HG03175 (cell line): ENCODE measurements around the gene SLC35C1.
A peak's percentile ranks its signal among the peaks of the same experiment; 100 is the strongest.
"Not testable (repeated sequence)": the region's sequence is repeated elsewhere in the genome, so short reads cannot be mapped to it uniquely, and the experiment has no call there.

Experiments
- ATAC-seq: cut with Tn5 transposase; IDR thresholded peaks from one replicate; pipeline ENCODE4 v1.9.1; 2021; ENCODE audit warnings: mild to moderate bottlenecking, moderate library complexity; ENCODE audit not compliant: unreplicated experiment

Gene SLC35C1

DNA sequence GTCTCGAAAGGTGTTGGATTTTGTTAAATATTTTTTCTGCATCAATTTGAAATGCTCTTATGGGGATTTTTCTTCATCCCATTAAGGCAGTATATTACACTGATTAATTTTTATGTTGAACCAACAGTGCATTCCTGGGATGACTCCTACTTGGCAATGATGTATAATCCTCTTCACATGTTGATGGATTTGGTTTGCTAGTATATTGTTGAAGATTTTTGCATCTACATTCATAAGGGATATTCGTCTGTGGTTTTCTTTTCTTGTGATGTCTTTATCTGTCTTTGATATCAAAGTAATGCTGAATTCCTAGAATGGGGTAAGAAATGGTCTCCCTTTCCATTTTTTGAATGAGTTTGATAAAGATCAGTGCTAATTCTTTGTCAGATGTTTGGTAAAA, 18.7 kb upstream of the SLC35C1 start:
- no peak for ATAC-seq

DNA sequence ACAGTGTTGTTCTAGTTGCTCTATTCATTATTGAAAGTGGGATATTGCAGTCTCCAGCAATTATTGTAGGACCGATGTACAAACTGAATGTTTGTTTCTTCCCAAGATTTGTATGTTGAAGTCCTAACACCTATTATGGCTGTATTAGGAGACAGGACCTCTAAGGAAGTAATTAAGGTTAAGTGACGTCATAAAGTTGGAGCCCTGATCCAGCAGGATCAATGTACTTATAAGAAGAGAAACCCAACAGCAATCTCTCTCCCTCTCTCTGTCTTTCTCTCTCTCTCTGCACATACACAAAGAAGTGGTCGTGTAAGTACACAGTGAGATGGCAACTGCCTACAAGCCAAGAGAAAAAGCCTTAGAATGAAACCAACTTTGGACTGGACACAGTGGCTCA, 16.1 kb upstream of the SLC35C1 start:
- ATAC-seq, result no peak

DNA sequence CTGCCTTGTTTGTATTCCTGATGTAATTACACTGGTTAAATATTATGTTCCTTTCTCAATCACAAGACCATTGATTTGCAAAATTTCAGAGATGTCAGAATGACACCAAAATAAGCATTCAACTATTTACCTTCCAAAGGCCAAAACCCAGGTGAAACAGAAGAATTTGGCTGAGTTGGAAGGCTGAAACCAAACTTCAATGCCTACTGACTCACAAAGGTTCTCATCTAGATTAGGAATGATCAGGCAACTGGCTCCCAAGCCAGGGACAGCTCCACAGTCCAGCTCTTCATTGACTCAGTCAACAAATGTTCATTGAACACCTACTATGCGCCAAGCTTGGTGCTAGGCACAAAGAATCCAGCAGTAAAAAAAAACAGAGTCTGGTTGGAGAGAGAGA, 13.4 kb upstream of the SLC35C1 start:
- no peak for ATAC-seq

DNA sequence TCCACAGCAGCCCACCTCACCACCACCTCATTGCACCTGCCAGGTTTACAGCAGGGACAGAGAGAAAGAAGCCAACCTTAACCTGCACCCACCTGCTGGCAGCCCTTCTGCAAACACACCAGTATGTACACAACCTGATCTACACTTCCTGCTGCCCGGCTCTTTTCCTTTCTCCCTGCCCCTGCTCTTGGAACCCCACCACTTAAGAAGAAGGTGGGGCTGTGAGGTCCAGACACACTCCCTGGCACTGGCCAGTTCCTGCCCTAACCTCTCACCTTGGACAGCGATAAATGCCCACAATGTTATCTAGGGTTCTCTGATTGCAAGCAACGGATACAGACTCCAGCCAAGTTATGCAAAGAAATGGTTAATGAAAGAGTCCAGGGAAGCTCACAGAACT, 10.8 kb upstream of the SLC35C1 start:
- no peak for ATAC-seq

DNA sequence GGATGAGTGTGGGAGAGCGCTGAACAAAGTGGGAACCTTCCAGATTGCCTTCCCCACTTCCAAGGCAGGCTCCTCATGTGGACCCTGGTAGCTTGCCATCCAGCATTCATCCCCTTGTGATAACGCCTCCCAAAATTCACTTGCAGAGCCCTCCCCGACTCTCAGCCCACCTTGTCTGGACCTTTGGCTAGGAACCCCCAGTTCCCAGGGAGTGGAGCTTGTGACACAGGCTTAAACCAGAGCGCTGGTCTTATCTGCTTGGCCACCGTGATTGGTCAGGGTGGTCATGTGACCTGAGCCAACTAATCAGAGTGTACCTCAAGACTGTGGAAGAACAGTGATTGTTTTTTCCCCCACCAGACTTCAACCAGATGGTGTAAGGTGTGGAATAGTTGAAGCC, 9.6 kb upstream of the SLC35C1 start:
- ATAC-seq, result no peak

DNA sequence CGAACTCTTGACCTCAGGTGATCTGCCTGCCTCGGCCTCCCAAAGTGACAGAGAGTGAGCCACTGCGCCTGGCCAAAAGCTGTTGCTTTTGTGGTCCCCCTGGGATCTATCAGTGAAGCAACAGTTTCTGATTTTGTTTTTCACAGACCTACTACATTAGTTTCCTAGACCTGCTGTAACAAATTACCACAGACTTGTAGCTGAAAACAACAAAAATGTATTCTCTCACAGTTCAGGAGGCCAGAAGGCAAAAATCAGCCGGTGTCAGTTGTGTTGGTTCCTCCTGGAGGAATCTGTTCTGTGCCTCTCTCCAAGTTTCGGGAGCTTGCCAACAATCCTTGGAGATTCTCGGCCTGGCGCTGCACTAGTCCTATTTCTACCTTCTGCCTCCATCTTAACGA, 8.5 kb upstream of the SLC35C1 start:
- no peak for ATAC-seq

DNA sequence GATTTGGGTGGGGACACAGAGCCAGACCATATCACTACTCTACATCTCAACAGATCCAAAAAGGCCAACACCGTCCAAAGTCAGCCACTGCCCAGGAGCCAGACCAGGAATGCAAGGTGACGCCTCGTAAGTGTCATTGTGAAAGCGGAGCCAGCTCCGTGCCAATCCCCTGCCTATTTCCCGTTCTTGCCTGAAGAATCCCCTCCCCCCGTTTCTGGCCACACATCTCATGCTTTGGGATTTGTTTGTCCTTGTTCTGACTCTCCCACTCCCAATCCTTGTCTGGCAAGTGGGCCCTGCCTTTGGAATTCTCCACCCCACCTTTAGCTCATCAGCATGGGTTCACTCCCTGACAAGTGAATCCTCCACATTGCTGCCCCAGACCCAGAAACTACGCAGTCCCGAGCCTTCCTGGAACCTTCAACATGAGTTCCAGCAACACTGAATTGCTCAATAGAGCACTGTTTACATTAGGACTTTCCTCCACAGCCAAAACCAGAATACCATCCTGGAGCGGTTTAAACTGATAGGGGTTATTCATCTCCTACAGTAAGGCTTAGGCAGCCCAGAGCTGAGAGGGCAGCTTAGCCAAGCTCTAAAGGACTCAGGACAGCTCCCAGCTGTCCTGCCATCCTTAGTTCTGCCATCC, 6.0 kb upstream of the SLC35C1 start:
- no peak for ATAC-seq

DNA sequence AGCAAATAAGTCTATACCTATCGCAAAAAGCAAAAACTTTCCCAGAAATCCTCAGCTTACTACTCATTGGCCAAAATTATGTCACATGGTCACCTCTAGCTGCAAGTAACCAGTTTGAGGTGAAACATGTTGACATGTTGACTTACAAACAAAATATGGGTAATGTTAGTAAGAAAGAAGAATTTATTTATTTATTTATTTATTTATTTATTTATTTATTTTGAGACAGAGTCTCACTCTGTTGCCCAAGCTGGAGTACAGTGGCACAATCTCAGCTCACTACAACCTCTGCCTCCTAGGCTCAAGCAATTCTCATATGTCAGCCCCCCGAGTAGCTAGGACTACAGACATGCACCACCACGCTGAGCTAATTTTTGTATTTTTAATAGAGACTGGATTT, 5.4 kb upstream of the SLC35C1 start:
- ATAC-seq, result no peak

DNA sequence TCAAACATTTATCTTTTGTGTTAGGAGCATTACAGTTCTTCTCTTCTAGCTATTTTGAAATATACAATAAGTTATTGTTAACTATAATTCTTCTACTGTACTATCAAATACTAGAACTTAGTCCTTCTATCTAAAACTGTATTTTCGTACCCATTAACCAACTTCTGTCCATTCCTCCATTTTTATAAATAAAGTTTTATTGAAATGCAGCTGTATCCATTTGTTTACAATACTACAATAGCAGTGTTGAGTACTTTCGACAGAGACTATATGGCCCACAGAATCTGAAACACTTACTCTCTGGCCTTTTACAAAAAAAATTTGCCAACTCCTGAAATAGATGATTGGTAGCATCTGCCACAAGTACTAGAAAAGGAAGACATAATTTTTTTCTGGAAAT, 4.7 kb upstream of the SLC35C1 start:
- ATAC-seq, result no peak

DNA sequence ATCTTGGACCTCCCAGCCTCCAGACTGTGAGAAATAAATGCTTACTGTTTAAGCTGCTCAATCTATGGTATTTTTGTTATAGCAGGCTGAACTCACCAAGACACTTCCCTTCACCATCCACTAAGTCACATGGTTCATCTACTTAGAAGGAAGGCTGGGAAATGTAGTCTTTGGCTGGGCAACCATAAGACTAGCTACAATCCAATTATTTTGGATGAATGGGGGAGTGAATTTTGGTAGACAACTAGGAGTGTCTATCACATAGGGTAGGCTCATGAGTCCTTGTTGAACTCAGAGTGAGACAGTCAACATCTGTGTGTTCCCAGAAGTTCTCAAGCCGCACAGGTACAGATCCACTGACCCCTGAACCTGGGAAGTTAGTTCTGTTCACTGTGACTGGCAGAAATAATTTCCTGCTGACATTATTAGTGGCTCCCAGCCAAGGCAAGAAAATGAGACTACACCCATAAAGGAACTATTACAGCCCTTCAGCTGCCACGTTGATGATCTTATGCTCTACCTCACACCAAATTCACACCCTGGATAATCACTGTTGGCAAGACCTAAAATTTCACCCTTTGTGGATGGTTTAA, 3.1 kb upstream of the SLC35C1 start:
- ATAC-seq, result no peak

DNA sequence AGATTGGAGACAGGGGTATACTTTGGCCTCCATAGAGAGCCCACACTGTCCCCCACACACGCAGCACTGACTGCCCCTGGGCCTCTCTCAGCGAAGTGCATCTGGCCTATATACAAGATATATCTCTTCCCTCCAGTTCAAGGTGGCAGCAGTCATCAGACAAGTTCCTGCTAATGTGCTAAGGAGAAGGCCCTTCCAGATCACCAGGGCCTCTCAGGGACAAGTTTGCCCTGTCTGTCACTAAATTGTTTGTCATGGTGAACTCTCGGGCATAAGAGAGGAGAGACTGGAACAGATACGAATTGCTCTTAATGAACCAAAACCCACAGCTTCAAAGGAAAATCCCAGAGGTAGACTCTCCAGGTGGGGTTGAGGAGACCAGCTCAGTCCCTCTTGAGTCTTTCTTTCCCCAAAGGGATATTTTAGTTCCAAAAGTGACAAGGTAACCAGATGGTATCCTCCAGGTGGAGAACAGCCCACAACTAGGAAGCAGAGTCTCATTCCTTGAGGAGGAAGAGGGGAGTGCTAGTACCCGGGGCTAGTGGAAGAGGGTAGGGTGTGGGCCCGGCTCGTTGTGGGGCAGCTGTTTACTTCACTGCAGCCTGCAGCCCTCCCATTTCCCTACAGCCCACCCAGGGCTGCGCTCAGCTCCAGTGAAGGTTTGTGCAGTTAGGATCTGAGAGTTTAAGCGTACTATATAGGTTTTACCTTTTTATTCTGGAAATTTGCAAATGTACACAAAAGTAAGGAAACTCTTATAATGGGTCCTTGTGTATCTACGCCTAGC, 2.2 kb upstream of the SLC35C1 start:
- no peak for ATAC-seq

DNA sequence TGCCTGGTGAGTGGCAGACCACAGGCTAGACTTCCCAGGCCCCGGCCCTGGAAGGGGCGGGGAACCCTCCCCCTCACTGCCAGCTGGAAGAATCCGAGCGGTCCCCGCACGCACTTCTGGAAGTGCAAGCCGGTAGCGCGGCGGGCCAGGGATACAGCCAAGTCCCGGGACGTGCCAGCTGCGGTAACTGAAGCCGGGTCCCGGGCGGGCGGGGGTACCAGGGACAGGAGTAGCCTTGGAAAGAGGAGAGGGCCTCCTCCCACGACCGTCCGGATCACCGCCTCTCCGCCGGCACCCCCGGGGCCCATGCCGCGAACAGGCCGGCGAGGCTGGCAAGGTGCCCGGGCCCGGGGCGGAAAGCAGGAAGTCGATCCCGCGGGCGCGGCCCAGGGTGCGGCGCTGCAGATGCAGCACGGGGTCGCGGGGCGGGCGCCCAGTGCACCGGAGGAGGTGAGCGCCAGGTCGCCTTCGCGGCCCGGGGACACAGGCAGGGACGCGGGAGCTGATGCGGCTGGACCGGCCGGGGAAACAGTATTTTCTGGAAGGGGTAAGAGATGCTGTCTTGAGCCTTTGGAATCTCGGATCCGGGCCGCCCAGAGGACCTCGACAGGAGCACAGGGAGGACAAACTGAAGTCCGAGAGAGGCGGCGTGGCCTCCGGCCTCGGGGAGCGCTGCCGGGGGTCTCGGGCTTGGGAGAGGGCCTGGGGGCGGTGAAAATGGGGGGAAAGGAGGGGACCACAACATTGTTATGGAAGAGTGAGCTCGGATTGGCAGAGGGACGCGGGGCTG, 783 bp upstream of the SLC35C1 start:
- peak; percentile 24 for ATAC-seq

DNA sequence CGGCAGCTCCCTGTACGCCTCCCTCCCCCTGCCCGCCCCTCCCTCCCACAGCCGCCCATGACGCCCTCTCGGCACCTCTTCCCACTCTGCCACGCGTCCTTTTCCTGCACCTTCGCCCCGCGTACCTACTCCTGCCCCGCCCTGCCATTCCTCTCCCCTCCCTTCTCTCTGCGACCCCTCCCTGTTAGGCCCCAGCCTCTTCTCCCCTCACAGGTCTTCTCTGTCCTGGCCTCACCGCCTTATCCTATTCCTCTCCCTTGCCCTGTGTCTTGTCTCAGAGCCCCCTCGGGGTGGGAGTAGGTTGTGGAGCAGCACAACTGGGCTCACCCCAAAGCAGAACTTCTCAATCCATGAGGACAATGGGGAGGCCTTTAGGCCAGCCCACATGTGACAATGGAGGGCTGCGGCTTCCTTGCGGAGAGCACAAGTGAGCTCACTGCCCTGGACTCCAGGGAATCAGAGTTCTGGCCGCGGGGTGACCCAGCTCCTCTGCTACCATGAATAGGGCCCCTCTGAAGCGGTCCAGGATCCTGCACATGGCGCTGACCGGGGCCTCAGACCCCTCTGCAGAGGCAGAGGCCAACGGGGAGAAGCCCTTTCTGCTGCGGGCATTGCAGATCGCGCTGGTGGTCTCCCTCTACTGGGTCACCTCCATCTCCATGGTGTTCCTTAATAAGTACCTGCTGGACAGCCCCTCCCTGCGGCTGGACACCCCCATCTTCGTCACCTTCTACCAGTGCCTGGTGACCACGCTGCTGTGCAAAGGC, 539 bp downstream of the SLC35C1 start:
- ATAC-seq, result peak; percentile 31

DNA sequence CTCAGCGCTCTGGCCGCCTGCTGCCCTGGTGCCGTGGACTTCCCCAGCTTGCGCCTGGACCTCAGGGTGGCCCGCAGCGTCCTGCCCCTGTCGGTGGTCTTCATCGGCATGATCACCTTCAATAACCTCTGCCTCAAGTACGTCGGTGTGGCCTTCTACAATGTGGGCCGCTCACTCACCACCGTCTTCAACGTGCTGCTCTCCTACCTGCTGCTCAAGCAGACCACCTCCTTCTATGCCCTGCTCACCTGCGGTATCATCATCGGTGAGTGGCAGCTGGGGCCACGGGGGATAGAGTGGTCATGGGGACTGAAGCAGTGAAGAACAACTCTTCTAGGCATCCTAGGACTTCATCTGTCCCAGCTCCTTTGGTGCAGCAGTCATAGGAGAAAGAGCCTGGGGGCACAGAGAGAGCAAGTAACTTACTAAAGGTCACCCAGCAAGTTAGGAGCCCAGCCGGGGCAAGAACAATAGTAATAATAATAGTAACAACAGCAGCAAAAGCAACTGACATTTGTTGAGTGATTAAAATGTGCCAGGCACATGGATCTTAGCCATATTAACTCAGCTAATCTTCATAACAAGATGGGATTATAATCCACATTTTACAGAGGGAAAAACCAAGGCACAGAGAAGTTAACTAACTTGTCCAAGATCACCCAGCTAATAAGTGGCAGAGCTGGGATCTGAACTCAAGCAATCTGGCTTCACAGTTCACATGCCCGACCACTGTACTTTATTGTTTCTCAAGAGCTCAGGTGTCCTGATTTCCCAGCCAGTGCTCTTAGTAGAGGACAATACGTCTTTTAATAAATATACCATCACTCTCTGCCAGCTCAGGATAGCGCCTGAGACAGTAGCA, 1.4 kb downstream of the SLC35C1 start:
- no peak for ATAC-seq

DNA sequence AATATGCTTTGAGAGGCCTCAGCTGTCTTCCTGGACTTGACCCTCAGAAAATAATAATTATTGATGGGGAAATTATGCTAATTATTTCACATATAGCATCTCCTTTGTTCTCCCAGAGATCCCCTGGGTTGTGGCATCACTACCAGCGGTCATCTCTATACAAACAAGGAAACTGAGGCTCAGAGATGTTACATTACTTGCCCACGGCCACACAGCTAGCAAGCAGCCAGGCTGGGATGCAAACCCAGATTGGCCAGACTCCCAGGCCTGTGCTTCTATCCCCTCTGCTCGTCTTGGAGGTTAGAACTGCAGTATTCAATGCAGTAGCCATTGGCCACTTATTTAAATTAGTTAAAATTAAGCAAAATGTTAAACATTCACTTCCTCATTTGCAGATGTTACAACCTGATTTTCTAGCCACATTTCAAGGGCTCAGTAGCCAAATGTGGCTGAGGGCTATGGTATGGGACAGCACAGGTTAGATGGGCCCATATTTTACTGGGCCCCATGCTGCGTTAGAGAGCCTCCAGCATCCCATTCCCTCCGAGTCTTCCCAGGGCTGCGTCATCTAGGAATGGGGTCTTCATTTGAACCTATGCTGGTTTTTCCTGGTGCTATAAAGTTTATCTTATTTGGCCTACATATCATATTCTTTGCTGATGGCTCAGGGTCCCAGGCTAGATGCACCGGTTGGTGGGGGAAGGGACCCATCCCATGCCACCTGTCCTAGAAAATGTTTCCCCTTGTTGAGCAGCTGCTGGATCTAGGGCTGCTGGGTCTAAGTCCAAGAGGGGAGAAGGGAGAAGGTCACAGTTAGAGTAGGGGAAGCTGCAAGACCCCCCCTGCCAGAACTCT, 2.2 kb downstream of the SLC35C1 start:
- no peak for ATAC-seq

DNA sequence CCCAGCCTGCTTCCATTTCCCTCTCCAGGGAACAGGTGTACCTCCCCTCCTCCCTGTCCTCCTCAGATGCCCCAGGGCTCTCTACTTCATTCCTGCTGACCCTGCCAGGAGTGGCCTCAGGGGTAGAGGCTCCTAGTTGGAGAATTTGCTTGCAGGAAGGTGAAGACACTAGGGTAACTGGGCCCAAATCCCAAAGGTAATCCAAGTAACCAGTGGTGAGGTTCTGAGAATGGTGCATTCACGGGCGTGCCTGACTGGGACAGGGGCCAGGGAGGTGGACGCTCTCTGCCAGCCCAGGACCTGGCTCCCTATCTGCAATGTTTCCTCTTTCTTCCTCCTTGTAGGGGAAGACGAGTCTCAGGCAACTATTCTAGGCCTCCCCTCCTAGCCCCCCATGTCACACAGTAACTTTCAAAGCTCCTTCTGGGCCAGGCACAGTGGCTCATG, 2.9 kb downstream of the SLC35C1 start:
- no peak for ATAC-seq

DNA sequence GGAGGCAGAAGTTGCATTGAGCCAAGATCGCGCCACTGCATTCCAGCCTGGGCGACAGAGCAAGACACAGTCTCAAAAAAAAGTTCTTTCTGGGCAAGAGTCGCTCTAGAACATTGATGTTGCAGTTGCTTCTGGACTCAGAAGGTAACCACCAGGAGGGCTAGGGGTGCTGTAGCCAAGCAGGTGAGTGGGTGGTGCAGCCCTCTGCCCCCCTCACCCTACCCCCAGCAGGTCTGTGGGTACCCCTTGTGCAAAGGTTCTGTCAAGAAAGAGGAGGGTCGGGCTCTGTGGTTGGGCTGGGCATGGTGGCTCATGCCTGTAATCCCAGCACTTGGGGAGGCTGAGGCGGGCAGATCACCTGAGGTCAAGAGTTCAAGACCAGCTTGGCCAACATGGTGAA, 3.5 kb downstream of the SLC35C1 start:
- ATAC-seq, result not testable (repeated sequence)

DNA sequence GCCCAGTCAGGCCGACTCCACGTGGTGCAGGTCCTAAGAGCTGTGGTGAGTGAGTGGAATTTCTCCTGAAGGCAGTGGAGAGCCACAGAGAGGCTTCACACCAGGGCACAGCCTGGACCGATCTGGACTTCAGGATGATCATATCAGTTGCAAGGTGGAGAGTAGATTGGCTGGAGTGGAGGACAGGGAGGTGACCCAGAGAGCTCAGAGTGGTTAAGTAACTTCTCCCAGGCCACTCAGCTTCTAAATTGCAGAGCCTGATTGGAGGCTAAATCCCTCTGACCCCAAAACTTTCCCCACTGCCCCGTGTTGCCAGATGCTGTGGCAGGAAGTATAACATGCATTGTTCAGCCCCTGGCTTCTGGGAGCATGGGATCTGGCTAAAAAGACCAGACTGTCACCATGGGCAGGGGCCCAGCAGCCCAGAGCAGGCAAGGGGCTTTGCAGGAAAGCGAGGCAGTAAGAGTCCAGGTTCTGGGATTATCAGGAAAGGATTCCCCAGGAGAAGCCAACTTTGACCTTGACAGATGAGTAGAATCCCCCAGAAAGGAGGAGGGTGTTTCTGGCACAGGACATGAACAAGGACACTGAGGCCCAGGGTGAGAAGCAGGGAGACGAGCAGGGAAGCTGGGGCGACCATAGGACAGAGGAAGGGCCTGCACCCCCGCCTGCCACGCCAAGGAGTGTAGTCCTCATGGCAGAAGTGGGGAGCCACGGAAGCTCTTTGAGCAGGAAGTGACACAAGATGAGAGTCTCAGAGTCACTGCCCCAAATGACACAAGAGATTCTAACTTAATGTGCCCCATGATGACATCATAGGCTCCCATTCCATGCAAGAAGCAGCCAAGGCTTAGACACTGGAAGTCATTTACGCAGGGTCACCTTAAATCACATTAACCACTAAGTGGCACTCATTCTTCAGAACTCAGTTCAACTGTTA, 4.8 kb downstream of the SLC35C1 start:
- ATAC-seq, result no peak
